Measurements from ENCODE around the gene PRKACA.

DNA sequence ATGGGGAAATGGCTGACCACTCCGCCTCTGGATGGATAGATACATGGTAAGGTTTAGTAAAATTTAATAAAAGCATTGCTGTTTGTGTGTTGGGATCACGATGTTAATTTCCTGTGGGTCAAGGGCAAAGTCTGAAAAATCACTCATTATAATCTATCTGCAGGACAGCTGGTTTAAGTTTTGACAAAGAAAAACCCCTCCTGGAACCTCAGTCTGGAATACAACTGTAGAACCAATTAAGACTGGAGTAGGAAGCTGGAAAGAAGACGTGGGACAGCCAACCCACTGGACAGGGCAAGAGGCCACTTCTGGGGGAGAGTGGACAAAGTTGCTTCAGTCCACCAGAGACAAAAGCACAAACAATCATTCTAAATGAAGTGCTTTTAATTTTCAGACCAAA lies 1.6 kb upstream of the PRKACA start:
- TF ChIP-seq POLR2A (IDR thresholded peaks at IDR 0.05; ENCODE audit: low read length) (no peak), GATA1 (IDR thresholded peaks at IDR 0.05; ENCODE audit: low read depth, low read length) (no peak)

Data from erythroblast (primary cell).